ENCODE results near the gene PARN. TPM values are rescaled to one million over a fixed set of nuclear protein-coding genes. Genes with fewer than 3 reads are reported as not detected.

The PARN gene
- total RNA-seq, 2 donors from 2014 or later, result 22.4 to 51.2 TPM

DNA sequence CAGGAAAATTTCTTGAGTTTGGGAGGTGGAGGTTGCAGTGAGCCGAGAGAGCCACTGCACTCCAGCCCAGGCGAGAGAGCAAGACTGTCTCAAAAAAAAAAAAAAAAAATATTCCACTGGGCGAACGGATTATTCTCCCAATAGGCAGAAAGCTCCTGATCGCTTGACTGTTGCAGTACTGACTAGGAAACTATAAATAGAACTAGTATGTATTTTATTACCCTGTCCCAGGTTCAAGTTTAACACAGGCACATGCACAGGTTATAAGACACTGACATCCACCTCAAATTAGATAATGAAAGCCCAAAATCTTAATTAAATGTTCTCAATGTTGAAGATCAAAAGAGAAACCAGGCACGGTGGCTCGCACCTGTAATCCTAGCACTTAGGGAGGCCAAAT lies 11.5 kb downstream of the PARN start:
- WGBS, result 92% methylated on average over 7 of the region's 7 CpGs
- Histone ChIP-seq H3K4me1 (replicated peaks) (no peaks in the 10 kb centered on the region), H3K4me3 (no peak overlapping the region), H3K36me3 (no peaks in the 10 kb centered on the region), H3K27ac (no peak overlapping the region), H3K9me3 (no peaks in the 10 kb centered on the region), H3K27me3 (replicated peaks; ENCODE audit: insufficient read depth) (no peaks in the 10 kb centered on the region)
- intact Hi-C loops (cut with DNase I), result no loop called here
- TF ChIP-seq CTCF (IDR thresholded peaks at IDR 0.05), result no peak
- no peak for TF ChIP-seq POLR2A (IDR thresholded peaks at IDR 0.05)
- TF ChIP-seq POLR2AphosphoS5 (IDR thresholded peaks at IDR 0.05), result no peak
- no peak for DNase-seq (ENCODE audit: low spot score)

DNA sequence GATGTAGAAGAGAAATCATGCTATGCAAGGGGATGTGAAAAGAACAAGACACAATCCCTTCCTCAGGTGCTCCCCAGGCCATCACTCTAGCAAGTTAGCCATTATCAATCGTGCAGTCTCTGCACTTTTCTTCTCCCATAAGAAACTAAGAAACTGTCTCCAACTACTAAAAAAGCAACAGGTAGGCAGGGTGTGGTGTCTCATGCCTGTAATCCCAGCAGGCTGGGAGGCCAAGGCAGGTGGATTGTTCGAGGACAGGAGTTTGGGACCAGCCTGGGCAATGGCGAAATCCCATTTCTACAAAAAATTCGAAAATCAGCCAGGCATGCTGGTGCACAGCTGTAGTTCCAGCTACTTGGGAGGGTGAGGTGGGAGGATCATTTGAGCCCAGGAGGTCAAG lies 13.8 kb downstream of the PARN start:
- peaks cover 0 to 3% of the 10 kb centered on the region in 2 donors for H3K36me3 ChIP-seq
- intact Hi-C loops (cut with DNase I), result no loop called here
- H3K27me3 ChIP-seq (replicated peaks; ENCODE audit: insufficient read depth), result no peaks in the 10 kb centered on the region
- 80% methylated on average over 4 of the region's 4 CpGs for WGBS
- H3K4me1 ChIP-seq (replicated peaks), result no peaks in the 10 kb centered on the region
- H3K27ac ChIP-seq, result no peak overlapping the region
- no peaks in the 10 kb centered on the region for H3K9me3 ChIP-seq
- no peak overlapping the region for H3K4me3 ChIP-seq
- DNase-seq (ENCODE audit: low spot score), result no peak
- TF ChIP-seq POLR2AphosphoS5 (IDR thresholded peaks at IDR 0.05) (no peak), POLR2A (IDR thresholded peaks at IDR 0.05) (no peak), CTCF (IDR thresholded peaks at IDR 0.05) (no peak)

- Histone ChIP-seq H3K4me3 (no peak overlapping the region), H3K36me3 (peaks cover 3 to 5% of the 10 kb centered on the region in 2 donors), H3K9me3 (no peaks in the 10 kb centered on the region), H3K27me3 (replicated peaks; ENCODE audit: insufficient read depth) (no peaks in the 10 kb centered on the region), H3K4me1 (replicated peaks) (no peaks in the 10 kb centered on the region), H3K27ac (no peak overlapping the region)
- intact Hi-C loops (cut with DNase I), result no loop called here
- no peak for DNase-seq (ENCODE audit: low spot score)
- WGBS, result 99% methylated on average over 4 of the region's 4 CpGs
- no peak for TF ChIP-seq CTCF (IDR thresholded peaks at IDR 0.05)
- no peak for TF ChIP-seq POLR2A (IDR thresholded peaks at IDR 0.05)
- TF ChIP-seq POLR2AphosphoS5 (IDR thresholded peaks at IDR 0.05), result no peak
Measured at GRCh38 chr16:14613991-14614390, 16.1 kb downstream of the PARN start.

DNA sequence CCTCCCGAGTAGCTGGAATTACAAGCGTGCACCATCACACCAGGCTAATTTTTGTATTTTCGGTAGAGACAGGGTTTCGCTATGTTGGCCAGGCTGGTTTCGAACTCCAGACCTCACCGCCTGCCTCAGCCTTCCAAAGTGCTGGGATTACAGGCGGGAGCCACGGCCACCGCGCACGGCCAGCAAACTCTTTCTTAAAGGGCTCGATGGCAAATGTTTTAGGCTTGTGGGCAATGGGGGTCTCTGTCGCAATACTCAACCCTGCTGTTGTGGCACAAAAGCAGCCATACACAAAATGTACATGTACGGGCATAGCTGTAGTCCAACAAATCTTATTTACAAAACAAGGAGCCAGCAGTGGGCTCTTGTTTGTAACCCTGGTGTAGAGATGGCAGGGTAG lies 18.4 kb downstream of the PARN start:
- no peak overlapping the region for H3K27ac ChIP-seq
- over 99% methylated on average over 14 of the region's 14 CpGs for WGBS
- DNase-seq (ENCODE audit: low spot score), result no peak
- no peaks in the 10 kb centered on the region for H3K9me3 ChIP-seq
- intact Hi-C loops (cut with DNase I), result no loop called here
- peaks cover 5 to 7% of the 10 kb centered on the region in 2 donors for H3K36me3 ChIP-seq
- no peak overlapping the region for H3K4me3 ChIP-seq
- TF ChIP-seq POLR2A (IDR thresholded peaks at IDR 0.05) (no peak), POLR2AphosphoS5 (IDR thresholded peaks at IDR 0.05) (no peak), CTCF (IDR thresholded peaks at IDR 0.05) (no peak)
- H3K4me1 ChIP-seq (replicated peaks), result no peaks in the 10 kb centered on the region
- no peaks in the 10 kb centered on the region for H3K27me3 ChIP-seq (replicated peaks; ENCODE audit: insufficient read depth)

- intact Hi-C loops (cut with DNase I), result no loop called here
- TF ChIP-seq POLR2AphosphoS5 (IDR thresholded peaks at IDR 0.05) (no peak), CTCF (IDR thresholded peaks at IDR 0.05) (no peak), POLR2A (IDR thresholded peaks at IDR 0.05) (no peak)
- Histone ChIP-seq H3K27me3 (replicated peaks; ENCODE audit: insufficient read depth) (no peaks in the 10 kb centered on the region), H3K27ac (no peak overlapping the region), H3K9me3 (no peaks in the 10 kb centered on the region), H3K36me3 (peaks cover 5 to 7% of the 10 kb centered on the region in 2 donors), H3K4me1 (replicated peaks) (no peaks in the 10 kb centered on the region), H3K4me3 (no peak overlapping the region)
- 92% methylated on average over 6 of the region's 6 CpGs for WGBS
- no peak for DNase-seq (ENCODE audit: low spot score)
Measured at GRCh38 chr16:14609716-14610115, 20.3 kb downstream of the PARN start.

Data from prostate gland (tissue), 2 donors.